K562 (cell line): ENCODE measurements around the gene TKT. TPM values are rescaled to one million over a fixed set of nuclear protein-coding genes. Genes with fewer than 3 reads are reported as not detected.
A peak's percentile ranks its signal among the peaks of the same experiment; 100 is the strongest.

ENCODE experiments used
- ATF1 ChIP-seq, 2 experiments: fragments of 450-650 bp in 1 of 2; IDR thresholded peaks; 2 replicates each; pipeline ENCODE4 v1.6.1; 2016; ENCODE audit warnings: missing compliant biosample characterization in 1 of 2, missing genetic modification characterization in 1 of 2
- CCNT2 ChIP-seq: IDR thresholded peaks from 2 replicates; pipeline ENCODE4 v1.6.1; 2011; ENCODE audit warnings: borderline replicate concordance, low read depth, mild to moderate bottlenecking, moderate library complexity, mixed read lengths, low read length; ENCODE audit not compliant: insufficient read length; ENCODE audit errors: extremely low read depth
- ELF1 ChIP-seq: fragments of 200-800 bp; sonication (Bioruptor generic); IDR thresholded peaks from 2 replicates; pipeline ENCODE4 v1.6.1; 2016; ENCODE audit warnings: missing genetic modification characterization, missing compliant biosample characterization
- HDAC6 ChIP-seq: IDR thresholded peaks from 2 replicates; pipeline ENCODE4 v1.6.1; 2012; ENCODE audit warnings: low read depth, mild to moderate bottlenecking, control low read depth, inconsistent platforms, low read length, moderate library complexity
- ILF3 ChIP-seq: fragments of 450-650 bp; IDR thresholded peaks from 2 replicates; pipeline ENCODE4 v1.6.1; 2018; ENCODE audit warnings: antibody characterized with exemption, mild to moderate bottlenecking, moderate library complexity, borderline replicate concordance
- JUND ChIP-seq, 2 experiments: IDR thresholded peaks; 2 replicates in 1 of 2; 3 replicates in 1 of 2; pipeline ENCODE4 v1.6.1; 2011; ENCODE audit warnings: borderline replicate concordance in 2 of 2, low read depth in 2 of 2, low read length in 2 of 2, improper control_type of control experiment in 1 of 2, missing biosample characterization in 1 of 2, missing genetic modification characterization in 1 of 2, missing genetic modification reagents in 1 of 2
- MYC ChIP-seq, 2 experiments: fragments of 250-450 bp in 1 of 2; sonication (Bioruptor Pico) in 1 of 2; IDR thresholded peaks; 2 replicates each; pipeline versions ENCODE4 v1.5.1 to v1.6.1; 2012 to 2021; ENCODE audit warnings: low read depth in 2 of 2, borderline replicate concordance in 1 of 2, improper control_type of control experiment in 1 of 2, low read length in 1 of 2, mild to moderate bottlenecking in 1 of 2, moderate library complexity in 1 of 2
- NONO ChIP-seq, 2 experiments: fragments of 200-400 bp in 1 of 2; fragments of 450-650 bp in 1 of 2; formaldehyde crosslinking in 1 of 2; IDR thresholded peaks; 2 replicates each; pipeline ENCODE4 v1.6.1; 2017; ENCODE audit warnings: low read depth in 2 of 2, mild to moderate bottlenecking in 2 of 2, moderate library complexity in 2 of 2, low read length in 1 of 2
- RBM34 ChIP-seq: fragments of 200-400 bp; formaldehyde crosslinking; IDR thresholded peaks from 2 replicates; pipeline ENCODE4 v1.6.1; 2018; ENCODE audit warnings: low read length, borderline replicate concordance; ENCODE audit not compliant: insufficient read depth
- SAFB ChIP-seq: fragments of 200-400 bp; formaldehyde crosslinking; IDR thresholded peaks from 2 replicates; pipeline ENCODE4 v1.6.1; 2017; ENCODE audit warnings: low read depth, low read length, borderline replicate concordance
- STAG1 ChIP-seq: sonication (generic); formaldehyde crosslinking; IDR thresholded peaks from 2 replicates; pipeline ENCODE4 v1.5.0; 2020; ENCODE audit warnings: missing genetic modification reagents, borderline replicate concordance
- ZNF699 ChIP-seq: fragments of 250-450 bp; sonication (Bioruptor Pico); IDR thresholded peaks from 2 replicates; pipeline ENCODE4 v1.8.0; 2021; ENCODE audit warnings: mild to moderate bottlenecking, moderate library complexity; ENCODE audit not compliant: insufficient replicate concordance
- ZNF780A ChIP-seq: fragments of 250-450 bp; sonication (Bioruptor Pico); IDR thresholded peaks from 2 replicates; pipeline ENCODE4 v1.5.0; 2021; ENCODE audit warnings: mild to moderate bottlenecking
- polyA plus RNA-seq, 8 experiments: library from polyadenylated mRNA; depleted of rRNA in 4 of 8; stranded (reverse) in 5 of 8; unstranded in 3 of 8; fragments of >200 nt; fragmentation: Nextera tagmentation in 2 of 8; fragmentation: Illumina TruSeq in 1 of 8; extraction: Ambion mirVana in 2 of 8; extraction: Trizol in 1 of 8; gene quantifications; 2 replicates each; pipeline versions ENCODE4 v1.2.1 to v1.2.3, GENCODE V29; 2011 to 2014; ENCODE audit warnings: inconsistent platforms in 1 of 8, missing spikeins in 1 of 8
- total RNA-seq, 7 experiments: library from RNA; depleted of rRNA in 6 of 7; stranded (reverse); fragments of >200 nt in 6 of 7; fragmentation: Illumina TruSeq in 2 of 7; extraction: Trizol in 2 of 7; gene quantifications; 2 replicates each; pipeline versions ENCODE4 v1.2.1 to v1.2.3, GENCODE V29; 2011 to 2021; ENCODE audit warnings: low replicate concordance in 1 of 7
- TF ChIP-seq, protein P1 (sequence below), 3 experiments: IDR thresholded peaks in 2 of 3; conservative IDR thresholded peaks in 1 of 3; 2 replicates each; pipeline ENCODE4 v1.5.1; 2011 to 2012; ENCODE audit warnings: low read length in 3 of 3, mild to moderate bottlenecking in 3 of 3, control low read depth in 2 of 3, improper control_type of control experiment in 1 of 3, inconsistent platforms in 1 of 3, low read depth in 1 of 3, mixed read lengths in 1 of 3, moderate library complexity in 1 of 3; ENCODE audit not compliant: insufficient read depth in 2 of 3
- TF ChIP-seq, protein P2 (sequence below), 2 experiments: fragments of 450-650 bp; formaldehyde crosslinking in 1 of 2; IDR thresholded peaks; 2 replicates each; pipeline versions ENCODE4 v1.4.0 to v1.6.1; 2014 to 2020; ENCODE audit warnings: mild to moderate bottlenecking in 2 of 2, borderline replicate concordance in 1 of 2, low read depth in 1 of 2

The TKT gene
- total and polyA plus RNA-seq, 9 of the 15 experiments (the other 6 are each of a cell fraction or from before 2014, with no cell fraction given) = 58.1 to 401 (median 187) TPM

DNA sequence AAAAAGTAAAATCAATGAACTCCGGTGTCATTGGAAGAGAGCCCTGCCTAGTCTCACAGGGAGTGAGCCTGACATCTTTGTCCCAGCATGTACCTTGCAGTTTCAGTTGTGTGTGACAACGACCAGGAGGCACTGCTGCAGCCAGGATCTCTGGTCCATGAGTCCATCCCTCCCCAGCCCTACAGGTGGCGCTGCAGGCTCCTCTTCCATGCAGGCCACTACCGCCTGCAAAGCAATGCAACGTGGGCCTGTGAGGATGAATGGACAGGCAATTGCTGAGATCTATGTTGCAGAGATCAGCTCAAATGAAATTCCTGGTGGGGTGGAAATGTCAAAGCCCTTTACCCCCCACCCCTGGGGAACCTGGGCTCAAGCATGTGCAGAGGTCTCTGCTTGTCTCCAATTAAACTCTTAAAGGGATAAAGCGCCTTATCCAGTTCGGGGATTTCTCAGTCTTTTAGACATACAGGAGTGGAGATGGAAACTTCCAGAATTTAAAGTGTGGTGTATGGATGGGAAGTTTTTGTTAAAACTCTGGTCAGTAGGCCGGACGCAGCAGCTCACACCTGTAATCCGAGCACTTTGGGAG is 35.8 kb downstream of the TKT start (continued):
- TF ChIP-seq STAG1 (CRISPR knock-in tag) (peak; percentile 51; the same call in 1 of the 2 replicates), ELF1 (tag) (no peak), JUND (IDR thresholded peaks at IDR 0.05; ENCODE audit: borderline replicate concordance, low read depth, low read length) (0 out of 2 replicates have a peak, but pooled peaks have one; percentile 16), JUND (tag; IDR thresholded peaks at IDR 0.05; ENCODE audit: borderline replicate concordance, low read depth, low read length) (no peak), HDAC6 (no peak), MYC (IDR thresholded peaks at IDR 0.05; ENCODE audit: low read depth, low read length) (peak; percentile 54; the same call in 1 of the 2 replicates), MYC (CRISPR knock-in tag; IDR thresholded peaks at IDR 0.05; ENCODE audit: borderline replicate concordance, low read depth) (no peak), ILF3 (no peak), SAFB (no peak), NONO (IDR thresholded peaks at IDR 0.05; ENCODE audit: low read depth in 2 of 2, low read length in 1 of 2) (no peak), ATF1 (CRISPR knock-in tag; IDR thresholded peaks at IDR 0.05) (no peak), ATF1 (tag; IDR thresholded peaks at IDR 0.05) (no peak), ZNF780A (CRISPR knock-in tag) (no peak), ZNF699 (CRISPR knock-in tag) (no peak), RBM34 (no peak), CCNT2 (no peak)
- TF ChIP-seq, protein P1, sequence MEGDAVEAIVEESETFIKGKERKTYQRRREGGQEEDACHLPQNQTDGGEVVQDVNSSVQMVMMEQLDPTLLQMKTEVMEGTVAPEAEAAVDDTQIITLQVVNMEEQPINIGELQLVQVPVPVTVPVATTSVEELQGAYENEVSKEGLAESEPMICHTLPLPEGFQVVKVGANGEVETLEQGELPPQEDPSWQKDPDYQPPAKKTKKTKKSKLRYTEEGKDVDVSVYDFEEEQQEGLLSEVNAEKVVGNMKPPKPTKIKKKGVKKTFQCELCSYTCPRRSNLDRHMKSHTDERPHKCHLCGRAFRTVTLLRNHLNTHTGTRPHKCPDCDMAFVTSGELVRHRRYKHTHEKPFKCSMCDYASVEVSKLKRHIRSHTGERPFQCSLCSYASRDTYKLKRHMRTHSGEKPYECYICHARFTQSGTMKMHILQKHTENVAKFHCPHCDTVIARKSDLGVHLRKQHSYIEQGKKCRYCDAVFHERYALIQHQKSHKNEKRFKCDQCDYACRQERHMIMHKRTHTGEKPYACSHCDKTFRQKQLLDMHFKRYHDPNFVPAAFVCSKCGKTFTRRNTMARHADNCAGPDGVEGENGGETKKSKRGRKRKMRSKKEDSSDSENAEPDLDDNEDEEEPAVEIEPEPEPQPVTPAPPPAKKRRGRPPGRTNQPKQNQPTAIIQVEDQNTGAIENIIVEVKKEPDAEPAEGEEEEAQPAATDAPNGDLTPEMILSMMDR (IDR thresholded peaks at IDR 0.05 in 2 of 3, conservative IDR thresholded peaks at IDR 0.05 in 1 of 3; ENCODE audit: insufficient read depth in 2 of 3, low read depth in 1 of 3, low read length in 3 of 3) = peak; percentile 89 to 95 (median 90)
- TF ChIP-seq, protein P2, sequence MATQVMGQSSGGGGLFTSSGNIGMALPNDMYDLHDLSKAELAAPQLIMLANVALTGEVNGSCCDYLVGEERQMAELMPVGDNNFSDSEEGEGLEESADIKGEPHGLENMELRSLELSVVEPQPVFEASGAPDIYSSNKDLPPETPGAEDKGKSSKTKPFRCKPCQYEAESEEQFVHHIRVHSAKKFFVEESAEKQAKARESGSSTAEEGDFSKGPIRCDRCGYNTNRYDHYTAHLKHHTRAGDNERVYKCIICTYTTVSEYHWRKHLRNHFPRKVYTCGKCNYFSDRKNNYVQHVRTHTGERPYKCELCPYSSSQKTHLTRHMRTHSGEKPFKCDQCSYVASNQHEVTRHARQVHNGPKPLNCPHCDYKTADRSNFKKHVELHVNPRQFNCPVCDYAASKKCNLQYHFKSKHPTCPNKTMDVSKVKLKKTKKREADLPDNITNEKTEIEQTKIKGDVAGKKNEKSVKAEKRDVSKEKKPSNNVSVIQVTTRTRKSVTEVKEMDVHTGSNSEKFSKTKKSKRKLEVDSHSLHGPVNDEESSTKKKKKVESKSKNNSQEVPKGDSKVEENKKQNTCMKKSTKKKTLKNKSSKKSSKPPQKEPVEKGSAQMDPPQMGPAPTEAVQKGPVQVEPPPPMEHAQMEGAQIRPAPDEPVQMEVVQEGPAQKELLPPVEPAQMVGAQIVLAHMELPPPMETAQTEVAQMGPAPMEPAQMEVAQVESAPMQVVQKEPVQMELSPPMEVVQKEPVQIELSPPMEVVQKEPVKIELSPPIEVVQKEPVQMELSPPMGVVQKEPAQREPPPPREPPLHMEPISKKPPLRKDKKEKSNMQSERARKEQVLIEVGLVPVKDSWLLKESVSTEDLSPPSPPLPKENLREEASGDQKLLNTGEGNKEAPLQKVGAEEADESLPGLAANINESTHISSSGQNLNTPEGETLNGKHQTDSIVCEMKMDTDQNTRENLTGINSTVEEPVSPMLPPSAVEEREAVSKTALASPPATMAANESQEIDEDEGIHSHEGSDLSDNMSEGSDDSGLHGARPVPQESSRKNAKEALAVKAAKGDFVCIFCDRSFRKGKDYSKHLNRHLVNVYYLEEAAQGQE (IDR thresholded peaks at IDR 0.05; ENCODE audit: borderline replicate concordance) = peak; percentile 67; the same call in 1 of the 2 replicates
- TF ChIP-seq, protein P2 (CRISPR knock-in tag; IDR thresholded peaks at IDR 0.05; ENCODE audit: low read depth) = no peak
